ENCODE data around the gene CERS6. TPM values are rescaled to one million over a fixed set of nuclear protein-coding genes. Genes with fewer than 3 reads are reported as not detected.
A peak's percentile ranks its signal among the peaks of the same experiment; 100 is the strongest.

The CERS6 gene
- total RNA-seq, 1 experiment from 2014 or later = 30.3 TPM

- no peak for DNase-seq (ENCODE audit: low read depth, low spot score)
- CTCF ChIA-PET = no interaction called here
- POLR2A ChIA-PET = no interaction called here
Measured at GRCh38 chr2:168671932-168672331, 215.9 kb downstream of the CERS6 start.

DNA sequence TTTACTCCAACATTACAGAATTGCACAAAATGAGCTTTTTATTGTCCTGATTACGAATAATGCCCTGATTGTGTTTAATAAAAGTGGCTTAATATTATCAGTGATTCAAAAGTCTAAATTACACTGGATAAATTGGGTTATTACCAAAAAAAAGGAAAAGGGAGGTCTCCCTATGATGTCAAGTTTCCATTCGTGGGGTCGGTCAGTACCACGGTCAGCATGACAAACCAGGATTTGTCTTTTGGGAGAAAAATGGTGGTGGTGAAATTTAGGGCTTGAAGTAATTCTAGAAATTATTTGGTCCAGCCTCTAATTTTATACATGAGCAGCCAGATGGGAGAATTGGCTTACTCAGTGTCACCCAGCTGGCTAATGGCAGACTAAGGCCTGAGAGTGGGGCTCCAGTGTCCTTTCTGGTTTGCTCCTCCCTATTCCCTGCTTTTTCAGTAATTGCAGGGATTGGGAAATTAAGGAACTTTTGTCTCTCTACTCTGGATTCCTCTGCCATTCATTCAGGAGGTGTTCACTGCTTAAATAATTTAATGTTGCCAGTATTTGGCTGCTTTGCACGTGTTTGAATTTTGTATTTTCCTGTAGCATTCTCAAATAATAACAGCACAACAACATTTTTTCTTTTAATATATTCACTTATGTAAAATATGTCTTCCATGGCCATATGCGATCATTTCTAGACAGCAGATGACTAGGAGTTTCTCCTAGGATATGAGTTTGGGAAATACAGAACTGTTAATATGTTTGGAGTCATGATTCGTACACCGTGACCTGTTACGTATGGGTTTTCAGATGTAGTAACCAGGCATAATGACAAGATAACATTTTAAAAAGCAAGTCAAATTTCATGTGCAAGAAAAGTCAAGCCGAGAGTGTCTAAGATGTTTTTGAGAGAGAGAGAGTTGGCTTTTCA, 217.5 kb downstream of the CERS6 start:
- TF ChIP-seq, protein P1, sequence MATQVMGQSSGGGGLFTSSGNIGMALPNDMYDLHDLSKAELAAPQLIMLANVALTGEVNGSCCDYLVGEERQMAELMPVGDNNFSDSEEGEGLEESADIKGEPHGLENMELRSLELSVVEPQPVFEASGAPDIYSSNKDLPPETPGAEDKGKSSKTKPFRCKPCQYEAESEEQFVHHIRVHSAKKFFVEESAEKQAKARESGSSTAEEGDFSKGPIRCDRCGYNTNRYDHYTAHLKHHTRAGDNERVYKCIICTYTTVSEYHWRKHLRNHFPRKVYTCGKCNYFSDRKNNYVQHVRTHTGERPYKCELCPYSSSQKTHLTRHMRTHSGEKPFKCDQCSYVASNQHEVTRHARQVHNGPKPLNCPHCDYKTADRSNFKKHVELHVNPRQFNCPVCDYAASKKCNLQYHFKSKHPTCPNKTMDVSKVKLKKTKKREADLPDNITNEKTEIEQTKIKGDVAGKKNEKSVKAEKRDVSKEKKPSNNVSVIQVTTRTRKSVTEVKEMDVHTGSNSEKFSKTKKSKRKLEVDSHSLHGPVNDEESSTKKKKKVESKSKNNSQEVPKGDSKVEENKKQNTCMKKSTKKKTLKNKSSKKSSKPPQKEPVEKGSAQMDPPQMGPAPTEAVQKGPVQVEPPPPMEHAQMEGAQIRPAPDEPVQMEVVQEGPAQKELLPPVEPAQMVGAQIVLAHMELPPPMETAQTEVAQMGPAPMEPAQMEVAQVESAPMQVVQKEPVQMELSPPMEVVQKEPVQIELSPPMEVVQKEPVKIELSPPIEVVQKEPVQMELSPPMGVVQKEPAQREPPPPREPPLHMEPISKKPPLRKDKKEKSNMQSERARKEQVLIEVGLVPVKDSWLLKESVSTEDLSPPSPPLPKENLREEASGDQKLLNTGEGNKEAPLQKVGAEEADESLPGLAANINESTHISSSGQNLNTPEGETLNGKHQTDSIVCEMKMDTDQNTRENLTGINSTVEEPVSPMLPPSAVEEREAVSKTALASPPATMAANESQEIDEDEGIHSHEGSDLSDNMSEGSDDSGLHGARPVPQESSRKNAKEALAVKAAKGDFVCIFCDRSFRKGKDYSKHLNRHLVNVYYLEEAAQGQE (IDR thresholded peaks at IDR 0.05; ENCODE audit: insufficient read depth in 1 of 2, low read depth in 2 of 2, low read length in 1 of 2) = peak in 1 of 2 experiments; percentile 22; a peak in 1 of 4 replicates
- no peak for TF ChIP-seq CTCF (IDR thresholded peaks at IDR 0.05)
- Histone ChIP-seq H3K4me3 (ENCODE audit: low read depth in 2 of 2, low read length in 2 of 2) (no peak overlapping the region), H3K27ac (ENCODE audit: low read length) (no peak overlapping the region), H3K9me3 (ENCODE audit: control insufficient read depth, insufficient read depth, low read depth, low read length) (no peaks in the 10 kb centered on the region), H3K27me3 (ENCODE audit: control insufficient read depth, insufficient read depth, low read length) (no peaks in the 10 kb centered on the region), H3K4me1 (ENCODE audit: control insufficient read depth, insufficient read depth, low read length) (no peaks in the 10 kb centered on the region), H3K36me3 (ENCODE audit: control insufficient read depth, insufficient read depth, low read length) (no peaks in the 10 kb centered on the region)
- ATAC-seq (no peak), DNase-seq (ENCODE audit: low read depth, low spot score) (no peak)
- ChIA-PET POLR2A (no interaction called here), CTCF (no interaction called here)
- intact Hi-C loops (cut with micrococcal nuclease; ENCODE audit: unreplicated experiment) (no loop called here), in situ Hi-C loops (cut with HindIII; ENCODE audit: low pct_unique_long_range_greater_than_20kb, low sequenced_read_pairs) (no loop called here)
- no TSS peak for BruUV-seq (replicated peaks)

More at GRCh38 chr2:168671932-168672331, 215.9 kb downstream of the CERS6 start:
- intact Hi-C loops (cut with micrococcal nuclease; ENCODE audit: unreplicated experiment) (no loop called here), in situ Hi-C loops (cut with HindIII; ENCODE audit: low pct_unique_long_range_greater_than_20kb, low sequenced_read_pairs) (no loop called here)
- H3K9me3 ChIP-seq (ENCODE audit: control insufficient read depth, insufficient read depth, low read depth, low read length) = no peaks in the 10 kb centered on the region
- no peaks in the 10 kb centered on the region for H3K4me1 ChIP-seq (ENCODE audit: control insufficient read depth, insufficient read depth, low read length)
- BruUV-seq (replicated peaks) = no TSS peak
- H3K27ac ChIP-seq (ENCODE audit: low read length) = no peak overlapping the region
- H3K4me3 ChIP-seq (ENCODE audit: low read depth in 2 of 2, low read length in 2 of 2) = no peak overlapping the region
- no peak for ATAC-seq
- H3K36me3 ChIP-seq (ENCODE audit: control insufficient read depth, insufficient read depth, low read length) = no peaks in the 10 kb centered on the region
- TF ChIP-seq POLR2AphosphoS5 (IDR thresholded peaks at IDR 0.05; ENCODE audit: low read depth, low read length) = no peak
- TF ChIP-seq TCF7L2 (IDR thresholded peaks at IDR 0.05; ENCODE audit: low read depth, low read length) = no peak
- TF ChIP-seq SIN3A (IDR thresholded peaks at IDR 0.05; ENCODE audit: borderline replicate concordance, insufficient read depth, low read depth, low read length) = no peak
- TF ChIP-seq, protein P1 (IDR thresholded peaks at IDR 0.05; ENCODE audit: insufficient read depth in 1 of 2, low read depth in 2 of 2, low read length in 1 of 2) = no peak
- no peak for TF ChIP-seq CTCF (IDR thresholded peaks at IDR 0.05)
- H3K27me3 ChIP-seq (ENCODE audit: control insufficient read depth, insufficient read depth, low read length) = no peaks in the 10 kb centered on the region
